CD4-positive, alpha-beta T cell treated with Interleukin-17A for 4 hours (primary cell): ENCODE results near the gene CBX7.
"Not testable (repeated sequence)": the region's sequence is repeated elsewhere in the genome, so short reads cannot be mapped to it uniquely, and the experiment has no call there.

Source experiments
- DNase-seq: peaks from one replicate; pipeline ENCODE4 v3.0.0-alpha.2; 2020; ENCODE audit warnings: mixed read lengths

CBX7 gene

DNA sequence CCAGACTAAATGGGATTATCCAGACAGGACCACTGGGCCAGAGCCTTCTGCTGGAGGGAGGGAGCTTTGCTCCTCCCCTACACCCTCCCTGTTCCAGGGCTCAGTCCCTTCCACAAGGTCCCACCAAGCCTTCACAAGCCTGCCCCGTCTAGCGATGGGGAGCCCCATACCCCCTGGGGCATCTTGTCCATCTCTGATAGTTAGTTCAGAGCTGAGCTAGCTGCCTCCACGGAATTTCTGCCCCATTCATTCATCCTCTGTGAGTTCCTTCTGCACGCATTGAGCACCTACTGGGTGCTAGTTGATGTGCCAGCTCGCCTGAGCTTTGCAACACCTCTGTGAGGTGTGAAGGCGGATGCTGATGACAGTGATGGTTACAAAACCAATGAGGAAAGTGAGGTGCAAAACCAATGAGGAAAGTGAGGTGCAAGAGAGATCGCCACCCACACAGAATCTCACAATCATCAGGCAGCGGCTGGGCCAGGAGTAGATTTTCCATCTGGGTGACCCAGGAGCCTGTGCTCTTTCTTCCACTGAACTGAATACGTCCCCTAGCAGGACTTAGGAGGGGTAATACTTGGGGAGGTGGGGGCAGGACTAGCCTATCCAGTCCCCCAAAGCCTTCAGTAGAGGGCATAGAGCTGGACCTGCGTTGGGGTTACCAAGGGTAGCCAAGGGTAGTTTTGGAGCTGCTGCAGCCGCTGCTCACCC, 21.5 kb upstream of the CBX7 start:
- DNase-seq = peak; percentile 52

GRCh38 chr22:39173050-39173706, 20.7 kb upstream of the CBX7 start:
- DNase-seq = no peak

DNA sequence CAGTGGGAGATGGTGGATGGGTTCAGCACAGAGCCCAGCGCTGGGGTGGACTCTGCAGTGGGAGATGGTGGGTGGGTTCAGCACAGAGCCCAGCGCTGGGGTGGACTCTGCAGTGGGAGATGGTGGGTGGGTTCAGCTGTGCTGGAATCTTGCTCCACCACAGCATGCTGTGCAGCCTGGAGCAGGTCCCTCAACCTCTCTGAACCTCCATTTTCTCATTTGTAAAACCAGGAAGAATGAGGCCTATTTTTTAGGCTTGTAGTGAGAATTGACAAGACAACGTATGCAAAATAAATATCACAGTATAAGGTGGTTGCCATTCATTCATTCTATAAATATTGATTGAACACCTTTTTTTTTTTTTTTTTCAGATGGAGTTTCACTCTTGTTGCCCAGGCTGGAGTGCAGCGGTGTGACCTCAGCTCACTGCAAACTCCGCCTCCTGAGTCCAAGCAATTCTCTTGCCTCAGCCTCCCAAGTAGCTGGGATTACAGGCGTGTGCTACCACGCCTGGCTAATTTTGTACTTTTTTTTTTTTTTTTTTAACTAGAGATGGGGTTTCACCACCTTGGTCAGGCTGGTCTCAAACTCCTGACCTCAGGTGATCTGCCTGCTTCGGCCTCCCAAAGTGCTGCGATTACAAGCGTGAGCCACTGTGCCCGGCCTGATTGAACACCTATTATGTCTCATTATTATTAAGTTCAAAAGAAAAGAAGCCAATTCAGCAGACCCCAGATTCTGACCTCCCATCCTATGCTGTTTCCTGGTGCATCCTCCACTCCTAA, 20.0 kb upstream of the CBX7 start:
- DNase-seq = not testable (repeated sequence)

DNA sequence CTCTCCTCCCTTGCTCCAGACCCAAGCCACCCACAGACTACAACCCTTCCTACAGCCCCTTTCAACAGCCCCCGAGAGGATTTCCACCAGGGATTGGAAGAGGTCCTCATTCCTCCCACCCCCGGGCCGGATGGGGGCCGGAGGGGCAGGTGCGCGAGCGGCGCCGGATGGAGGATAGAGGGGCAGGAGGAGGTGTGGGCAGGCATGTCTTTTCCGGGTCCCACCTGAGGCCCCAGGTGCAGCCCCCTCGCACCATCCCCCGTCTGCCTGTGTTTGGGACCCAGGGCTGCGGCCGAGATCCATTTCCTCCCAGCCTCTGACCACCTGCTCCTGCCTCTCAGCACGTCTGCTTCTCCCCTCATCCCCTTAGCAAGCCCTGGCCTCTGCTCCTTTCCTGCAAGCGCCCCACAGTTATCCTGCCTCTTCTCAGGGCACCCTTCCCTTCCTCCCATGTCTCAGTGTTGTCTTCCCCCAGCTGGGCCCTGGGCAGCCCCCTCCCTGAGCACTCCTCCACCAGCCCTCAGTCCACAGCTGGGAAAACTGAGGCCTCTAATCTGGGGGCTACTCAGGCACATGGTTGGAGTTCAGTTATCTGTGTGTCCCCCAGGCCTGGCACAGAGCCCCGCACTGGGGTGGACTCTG, 19.3 kb upstream of the CBX7 start:
- no peak for DNase-seq

GRCh38 chr22:39170825-39171622, 18.5 kb upstream of the CBX7 start:
- DNase-seq = peak; percentile 90

DNA sequence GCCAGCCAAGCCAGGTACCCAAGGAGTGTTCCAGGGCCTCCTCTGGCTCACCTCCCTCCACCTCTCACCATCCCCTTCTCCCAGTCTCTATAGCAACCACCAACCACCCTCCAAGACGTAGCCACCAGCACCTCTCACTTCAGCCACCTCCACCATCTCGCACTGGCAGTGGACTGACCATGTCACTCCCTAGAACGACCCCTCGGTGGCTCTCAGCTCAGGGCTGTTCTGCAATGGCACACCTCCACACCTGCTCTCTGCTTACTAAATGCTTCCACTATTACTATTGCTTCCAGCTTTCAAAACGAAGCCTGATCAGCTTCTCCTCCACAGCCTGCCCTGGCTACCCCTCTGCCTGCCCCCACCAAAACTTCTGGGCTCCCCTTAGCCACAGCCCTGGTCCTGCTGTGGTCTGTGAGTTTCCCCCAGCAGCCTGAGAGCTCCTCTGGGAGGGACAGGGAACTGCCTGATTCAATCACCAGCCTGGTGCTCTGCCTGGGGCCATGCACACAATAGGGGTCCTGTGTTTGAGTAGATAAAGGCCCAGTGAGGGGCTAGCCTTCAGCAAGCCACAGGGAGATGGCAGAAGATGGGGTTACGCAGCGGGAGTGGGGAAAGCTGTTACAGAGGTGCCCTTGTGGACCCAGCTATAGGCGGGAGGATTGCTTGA, 17.5 kb upstream of the CBX7 start:
- no peak for DNase-seq

GRCh38 chr22:39166547-39166946, 14.1 kb upstream of the CBX7 start:
- DNase-seq = no peak

GRCh38 chr22:39156093-39156492, 3.6 kb upstream of the CBX7 start:
- not testable (repeated sequence) for DNase-seq

- DNase-seq = no peak
Observed at GRCh38 chr22:39155421-39155820, 2.9 kb upstream of the CBX7 start.

DNA sequence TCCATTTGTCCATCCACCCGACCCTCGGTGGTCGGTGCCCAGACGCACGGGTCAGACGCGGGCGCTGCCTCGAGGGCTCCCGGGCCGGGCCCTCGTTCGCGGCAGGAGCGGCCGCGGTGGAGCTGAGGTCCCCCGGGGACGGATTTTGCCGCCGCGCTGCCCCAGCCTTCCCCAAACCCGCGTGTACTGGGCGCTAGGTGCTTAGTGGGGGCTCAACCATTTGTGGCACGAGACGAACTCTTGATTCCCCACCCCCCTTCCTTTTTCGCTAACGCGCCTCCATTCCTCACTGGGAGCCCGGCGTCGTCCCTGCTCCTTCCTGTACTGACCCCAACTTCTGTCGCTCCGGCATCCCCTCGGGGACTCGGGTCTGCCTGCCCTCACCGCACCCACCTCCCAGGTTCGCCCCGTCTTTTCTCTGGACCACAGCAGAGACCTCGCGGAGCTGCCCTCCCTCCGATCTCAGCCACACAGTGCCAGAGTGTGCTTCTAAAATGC, 789 bp upstream of the CBX7 start:
- DNase-seq = peak; percentile 27

- DNase-seq = no peak
Observed at GRCh38 chr22:39152024-39152510, 413 bp downstream of the CBX7 start.

DNA sequence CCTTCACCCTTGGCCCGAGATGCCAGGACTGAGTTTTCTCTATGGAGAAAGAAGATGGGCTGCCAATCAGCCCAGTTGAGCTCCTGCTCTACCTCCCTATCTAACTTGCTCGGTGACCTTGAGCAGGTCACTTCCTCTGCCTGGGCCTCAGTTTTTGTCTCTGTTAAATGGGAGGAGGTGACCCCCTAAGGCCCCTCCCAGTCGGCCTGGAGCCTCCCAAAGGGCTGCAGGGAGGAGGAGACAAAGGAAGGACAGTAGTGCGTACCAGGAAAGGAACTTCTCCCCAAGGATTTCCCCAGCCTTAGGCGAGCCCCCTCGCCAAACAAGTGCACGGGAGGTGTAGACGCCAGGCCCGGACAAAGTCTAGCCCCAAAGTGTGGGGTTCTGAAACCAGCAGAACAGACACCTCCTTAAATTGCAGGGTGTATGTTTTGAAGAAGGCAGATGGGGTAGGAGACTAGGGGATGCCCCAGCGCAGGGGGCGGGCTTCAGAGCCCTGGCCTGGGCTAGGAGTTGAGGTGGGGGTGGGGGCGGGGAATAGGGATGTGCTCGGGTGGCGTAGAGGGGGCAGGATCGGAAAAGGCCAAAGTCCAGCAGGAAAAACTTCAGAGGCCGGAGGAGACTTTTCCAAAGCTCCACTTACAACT, 1.0 kb downstream of the CBX7 start:
- no peak for DNase-seq

GRCh38 chr22:39150848-39151215, 1.6 kb downstream of the CBX7 start:
- no peak for DNase-seq

- DNase-seq = no peak
Observed at GRCh38 chr22:39149915-39150847, 2.3 kb downstream of the CBX7 start.

DNA sequence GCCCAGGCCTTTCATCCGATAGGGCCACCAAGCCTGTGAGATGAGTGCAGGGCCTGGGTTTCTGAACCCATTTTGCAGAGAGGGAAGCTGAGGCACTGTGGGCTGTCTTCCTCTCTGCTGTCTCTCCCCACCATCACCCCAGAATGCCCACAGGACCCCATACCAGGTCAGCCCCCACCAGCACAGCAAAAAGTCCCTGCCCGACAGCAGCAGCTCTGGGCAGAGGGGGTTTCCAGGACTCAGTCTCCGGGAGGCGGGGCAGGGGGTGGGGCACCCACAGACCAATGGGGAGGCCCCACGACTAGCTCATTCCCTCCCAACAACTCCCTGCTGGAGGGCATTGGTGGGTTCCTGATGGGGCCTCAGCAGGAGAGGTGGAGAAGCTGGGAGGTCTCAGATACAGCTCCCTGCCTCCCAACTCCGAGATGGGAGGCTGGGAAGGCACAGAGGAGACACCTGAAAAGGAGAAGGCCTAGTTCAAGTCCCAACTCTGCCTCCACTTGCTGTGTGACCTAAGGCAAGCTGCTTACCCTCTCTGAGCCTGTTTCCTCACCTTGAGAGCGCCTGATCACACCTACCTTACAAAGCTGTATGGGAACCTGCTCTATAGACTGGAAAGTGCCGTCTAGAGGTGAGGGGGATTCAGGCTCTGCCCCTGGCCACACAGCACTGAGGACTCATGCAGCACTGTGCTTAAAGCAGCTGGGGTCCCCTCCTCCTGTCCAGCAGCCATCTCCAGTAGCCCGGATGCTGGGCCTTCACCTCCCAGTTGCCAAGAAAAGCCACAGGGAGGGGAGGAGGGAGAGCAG, 3.5 kb downstream of the CBX7 start:
- DNase-seq = peak; percentile 76

DNA sequence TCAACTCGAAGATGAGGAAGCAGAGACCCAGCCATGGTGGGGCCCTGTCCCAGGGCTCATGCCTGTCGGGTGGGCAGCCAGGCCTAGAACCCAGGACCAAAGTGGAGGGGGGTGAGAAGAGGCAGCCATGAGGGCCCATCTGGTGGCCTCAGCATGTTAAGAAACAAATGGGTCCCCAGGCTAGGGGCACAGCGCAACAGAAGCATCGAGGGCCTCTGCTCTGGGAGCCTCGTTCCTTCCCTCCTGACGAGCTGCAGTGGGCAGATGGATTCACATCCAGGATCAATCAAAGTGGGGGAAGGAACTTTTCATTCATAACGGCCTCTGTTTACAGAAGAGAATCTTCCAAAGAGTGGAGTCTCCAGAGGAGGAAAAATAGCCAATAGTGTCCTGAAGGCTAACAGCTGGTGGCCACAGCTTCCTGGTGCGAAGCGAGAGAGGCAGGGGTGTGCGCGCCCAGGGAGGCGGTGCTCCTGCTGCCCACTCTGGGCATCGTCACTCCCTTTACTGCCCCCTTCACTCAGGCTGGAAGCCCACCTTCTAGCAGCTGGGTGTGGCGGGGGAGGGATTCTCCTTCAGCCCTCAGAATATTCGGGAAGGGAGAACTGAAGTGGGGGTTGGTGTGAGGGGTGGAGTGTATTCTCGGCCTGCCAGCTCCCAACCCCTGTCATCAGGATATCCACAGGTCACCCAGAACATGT, 4.3 kb downstream of the CBX7 start:
- DNase-seq = no peak

DNA sequence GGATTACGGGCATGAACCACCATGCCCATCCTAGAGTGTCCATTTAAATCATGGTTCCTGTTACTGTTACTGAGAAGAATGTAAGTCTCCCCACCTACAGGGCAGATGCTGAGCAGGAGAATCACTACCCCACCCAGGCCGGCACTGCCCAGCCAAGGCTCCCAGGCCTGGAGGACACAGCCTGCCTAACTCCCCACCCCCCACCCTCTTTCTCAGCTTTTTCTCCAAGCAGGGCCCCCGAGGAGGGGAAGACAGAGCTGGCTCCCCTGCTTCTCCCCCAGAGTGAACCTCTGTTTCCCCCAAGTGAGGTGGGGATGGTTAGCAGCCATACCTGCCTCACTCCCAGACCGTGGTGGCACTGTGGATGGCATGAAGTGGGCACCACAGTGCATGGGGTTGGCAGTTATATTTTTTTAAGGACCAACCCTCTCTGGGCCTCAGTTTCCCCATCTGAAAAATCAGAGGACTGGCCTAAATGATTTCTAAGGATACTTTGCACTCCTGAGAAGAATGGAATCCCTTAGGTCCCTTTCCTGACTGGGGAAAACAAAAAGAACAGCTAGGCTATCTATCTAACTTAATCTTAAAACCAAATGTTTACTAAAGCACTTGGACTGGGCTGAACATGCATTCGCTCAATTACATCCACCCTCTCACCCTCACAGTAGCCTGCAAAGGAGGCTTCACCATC, 5.0 kb downstream of the CBX7 start:
- no peak for DNase-seq
